Ammon's horn (tissue), 1 donor: ENCODE data around the gene AAK1.
"Not testable (repeated sequence)": the region's sequence is repeated elsewhere in the genome, so short reads cannot be mapped to it uniquely, and the experiment has no call there.

Source experiments
- DNase-seq: peaks from one replicate; pipeline ENCODE4 v3.0.0-alpha.2; 2016; ENCODE audit warnings: low spot score

The AAK1 gene

GRCh38 chr2:69659941-69660483 is 16.5 kb upstream of the AAK1 start:
- no peak for DNase-seq

GRCh38 chr2:69659349-69659748 is 15.8 kb upstream of the AAK1 start:
- DNase-seq: no peak

GRCh38 chr2:69652206-69652605 is 8.7 kb upstream of the AAK1 start:
- DNase-seq: no peak

GRCh38 chr2:69647196-69647595 is 3.7 kb upstream of the AAK1 start:
- DNase-seq: not testable (repeated sequence)

- DNase-seq: no peak
Measured at GRCh38 chr2:69646714-69647113, 3.2 kb upstream of the AAK1 start.

GRCh38 chr2:69645921-69646320 is 2.4 kb upstream of the AAK1 start:
- no peak for DNase-seq

- no peak for DNase-seq
Measured at GRCh38 chr2:69645031-69645431, 1.5 kb upstream of the AAK1 start.

GRCh38 chr2:69644506-69644979 is 1.0 kb upstream of the AAK1 start:
- DNase-seq: no peak

GRCh38 chr2:69642709-69643601 is 584 bp downstream of the AAK1 start:
- peak; percentile 62 for DNase-seq

GRCh38 chr2:69641887-69642708 is 1.4 kb downstream of the AAK1 start:
- DNase-seq: no peak

- no peak for DNase-seq
Measured at GRCh38 chr2:69641471-69641870, 2.1 kb downstream of the AAK1 start.

GRCh38 chr2:69639266-69639665 is 4.3 kb downstream of the AAK1 start:
- no peak for DNase-seq

GRCh38 chr2:69638630-69639029 is 4.9 kb downstream of the AAK1 start:
- no peak for DNase-seq

GRCh38 chr2:69637923-69638322 is 5.6 kb downstream of the AAK1 start:
- peak; percentile 21 for DNase-seq

GRCh38 chr2:69636395-69636794 is 7.1 kb downstream of the AAK1 start:
- no peak for DNase-seq

- no peak for DNase-seq
Measured at GRCh38 chr2:69635432-69635831, 8.1 kb downstream of the AAK1 start.

- no peak for DNase-seq
Measured at GRCh38 chr2:69634196-69634821, 9.2 kb downstream of the AAK1 start.

GRCh38 chr2:69631402-69631801 is 12.1 kb downstream of the AAK1 start:
- no peak for DNase-seq

GRCh38 chr2:69629921-69630608 is 13.5 kb downstream of the AAK1 start:
- DNase-seq: no peak

GRCh38 chr2:69628325-69629021 is 15.1 kb downstream of the AAK1 start:
- no peak for DNase-seq
